Measurements from ENCODE around the gene SDCBP2. TPM values are rescaled to one million over a fixed set of nuclear protein-coding genes. Genes with fewer than 3 reads are reported as not detected.

The SDCBP2 gene
- polyA plus RNA-seq, 1 of the 3 experiments (the other 2 are of a cell fraction): 3.0 TPM

- TF ChIP-seq RXRA (IDR thresholded peaks at IDR 0.05; ENCODE audit: borderline replicate concordance, low read depth): no peak
- TF ChIP-seq RCOR1 (IDR thresholded peaks at IDR 0.05; ENCODE audit: low read length): no peak
- TF ChIP-seq MEF2A (IDR thresholded peaks at IDR 0.05; ENCODE audit: borderline replicate concordance, low read depth): no peak
- TF ChIP-seq USF2 (IDR thresholded peaks at IDR 0.05; ENCODE audit: borderline replicate concordance, low read depth, low read length): no peak
- no peak for TF ChIP-seq NFIC (IDR thresholded peaks at IDR 0.05; ENCODE audit: borderline replicate concordance)
- TF ChIP-seq IRF3 (IDR thresholded peaks at IDR 0.05; ENCODE audit: low read depth, low read length): no peak
- TF ChIP-seq GATA2 (CRISPR knock-in tag; IDR thresholded peaks at IDR 0.05): no peak
- TF ChIP-seq ZBTB33 (IDR thresholded peaks at IDR 0.05; ENCODE audit: borderline replicate concordance, low read depth): no peak
- TF ChIP-seq PBX3 (IDR thresholded peaks at IDR 0.05): no peak
- TF ChIP-seq CHD2 (IDR thresholded peaks at IDR 0.05; ENCODE audit: low read length, partially characterized antibody): no peak
- no peak for TF ChIP-seq EZH2phosphoT487 (IDR thresholded peaks at IDR 0.05; ENCODE audit: borderline replicate concordance, low read depth)
- TF ChIP-seq FOXJ3 (CRISPR knock-in tag; IDR thresholded peaks at IDR 0.05): no peak
- TF ChIP-seq YY1 (IDR thresholded peaks at IDR 0.05; ENCODE audit: low read depth): no peak
- no peak for TF ChIP-seq FOSL2 (IDR thresholded peaks at IDR 0.05; ENCODE audit: borderline replicate concordance, low read depth)
- TF ChIP-seq RFX5 (IDR thresholded peaks at IDR 0.05; ENCODE audit: low read length): no peak
- no peak for TF ChIP-seq TCF12 (IDR thresholded peaks at IDR 0.05)
- H3K4me1 ChIP-seq (ENCODE audit: control insufficient read depth in 1 of 2, insufficient read depth in 2 of 2, low read depth in 1 of 2, low read length in 1 of 2): peaks cover 5% of the 10 kb centered on the region in 2 experiments; a peak in 2 of 4 replicates
- no peak for DNase-seq
- H3K27me3 ChIP-seq (ENCODE audit: insufficient read depth): no peaks in the 10 kb centered on the region
- H3F3A ChIP-seq (replicated peaks; ENCODE audit: insufficient read depth): peaks cover 14% of the 10 kb centered on the region
- CTCF ChIA-PET: no interaction called here
- WGBS (ENCODE audit: low lambda C conversion rate): 100% methylated on average over 3 of the region's 5 CpGs
- no peaks in the 10 kb centered on the region for H3K9me3 ChIP-seq
- no peak overlapping the region for H2AFZ ChIP-seq (ENCODE audit: low read depth)
- no peaks in the 10 kb centered on the region for H4K20me1 ChIP-seq (ENCODE audit: insufficient read depth)
- H3K36me3 ChIP-seq (replicated peaks in 1 of 2; ENCODE audit: control insufficient read depth in 1 of 2, insufficient read depth in 2 of 2, low read length in 1 of 2): peaks cover 5 to 16% of the 10 kb centered on the region in 2 experiments
- H3K9ac ChIP-seq: no peak overlapping the region
- POLR2A ChIA-PET: no interaction called here
- H3K79me2 ChIP-seq (ENCODE audit: insufficient read depth): peaks cover 17% of the 10 kb centered on the region
- no peak overlapping the region for H3K4me2 ChIP-seq
- H3K4me3 ChIP-seq (ENCODE audit: low read depth in 2 of 2, low read length in 1 of 2): no peak overlapping the region
- no peak overlapping the region for H3K27ac ChIP-seq (ENCODE audit: low read depth in 2 of 2, low read length in 1 of 2)
- no peaks in the 10 kb centered on the region for H3K9me2 ChIP-seq
Observed at GRCh38 chr20:1338096-1338495, 9.2 kb upstream of the SDCBP2 start.
